Astrocyte of the spinal cord (primary cell): ENCODE data around the gene PRSS8.

Experiments
- DNase-seq: peaks from one replicate; pipeline ENCODE4 v3.0.0; 2011; ENCODE audit warnings: low read depth, low spot score
- H3K4me3 ChIP-seq: 2 replicates; pipeline ENCODE4 v1.5.1; 2011; ENCODE audit warnings: low read depth, mild to moderate bottlenecking, low read length, moderate library complexity
- in situ Hi-C: cut with HindIII; loops from 2 replicates; pipeline ENCODE4 v1.10.0; 2017; ENCODE audit warnings: low sequenced_read_pairs
- TF ChIP-seq, protein P1 (sequence below): IDR thresholded peaks from 2 replicates; pipeline ENCODE4 v1.5.1; 2012; ENCODE audit warnings: low read depth, mild to moderate bottlenecking, low read length, inconsistent platforms

Gene PRSS8

DNA sequence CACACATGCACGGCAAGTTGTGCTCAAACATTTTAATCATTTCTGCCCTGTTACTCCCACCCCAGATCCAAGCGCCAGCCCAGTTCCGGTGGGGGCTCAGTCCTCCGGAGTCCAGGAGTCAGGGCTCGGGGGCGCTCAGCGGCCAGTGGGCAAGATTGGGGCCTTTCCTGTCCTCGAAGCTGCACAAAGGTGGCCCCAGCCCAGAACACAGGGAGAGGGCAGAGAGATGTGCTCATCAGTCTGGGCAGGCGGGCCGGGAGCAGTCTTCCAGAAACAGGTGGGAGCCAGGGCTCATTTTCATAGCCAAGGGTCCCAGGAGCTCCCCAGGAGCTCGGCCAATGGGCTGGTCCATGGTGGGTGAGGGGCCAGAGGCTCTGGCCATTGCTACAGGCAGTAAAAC lies 4.1 kb downstream of the PRSS8 start:
- no peak overlapping the region for H3K4me3 ChIP-seq
- in situ Hi-C loops: no loop called here
- no peak for DNase-seq
- TF ChIP-seq, protein P1, sequence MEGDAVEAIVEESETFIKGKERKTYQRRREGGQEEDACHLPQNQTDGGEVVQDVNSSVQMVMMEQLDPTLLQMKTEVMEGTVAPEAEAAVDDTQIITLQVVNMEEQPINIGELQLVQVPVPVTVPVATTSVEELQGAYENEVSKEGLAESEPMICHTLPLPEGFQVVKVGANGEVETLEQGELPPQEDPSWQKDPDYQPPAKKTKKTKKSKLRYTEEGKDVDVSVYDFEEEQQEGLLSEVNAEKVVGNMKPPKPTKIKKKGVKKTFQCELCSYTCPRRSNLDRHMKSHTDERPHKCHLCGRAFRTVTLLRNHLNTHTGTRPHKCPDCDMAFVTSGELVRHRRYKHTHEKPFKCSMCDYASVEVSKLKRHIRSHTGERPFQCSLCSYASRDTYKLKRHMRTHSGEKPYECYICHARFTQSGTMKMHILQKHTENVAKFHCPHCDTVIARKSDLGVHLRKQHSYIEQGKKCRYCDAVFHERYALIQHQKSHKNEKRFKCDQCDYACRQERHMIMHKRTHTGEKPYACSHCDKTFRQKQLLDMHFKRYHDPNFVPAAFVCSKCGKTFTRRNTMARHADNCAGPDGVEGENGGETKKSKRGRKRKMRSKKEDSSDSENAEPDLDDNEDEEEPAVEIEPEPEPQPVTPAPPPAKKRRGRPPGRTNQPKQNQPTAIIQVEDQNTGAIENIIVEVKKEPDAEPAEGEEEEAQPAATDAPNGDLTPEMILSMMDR: no peak

GRCh38 chr16:31130899-31131298 lies 4.6 kb downstream of the PRSS8 start:
- H3K4me3 ChIP-seq: no peak overlapping the region
- TF ChIP-seq, protein P1: no peak
- in situ Hi-C loops: no loop called here
- no peak for DNase-seq

GRCh38 chr16:31130336-31130891 lies 5.1 kb downstream of the PRSS8 start:
- DNase-seq: no peak
- TF ChIP-seq, protein P1: no peak
- in situ Hi-C loops: no loop called here
- no peak overlapping the region for H3K4me3 ChIP-seq

DNA sequence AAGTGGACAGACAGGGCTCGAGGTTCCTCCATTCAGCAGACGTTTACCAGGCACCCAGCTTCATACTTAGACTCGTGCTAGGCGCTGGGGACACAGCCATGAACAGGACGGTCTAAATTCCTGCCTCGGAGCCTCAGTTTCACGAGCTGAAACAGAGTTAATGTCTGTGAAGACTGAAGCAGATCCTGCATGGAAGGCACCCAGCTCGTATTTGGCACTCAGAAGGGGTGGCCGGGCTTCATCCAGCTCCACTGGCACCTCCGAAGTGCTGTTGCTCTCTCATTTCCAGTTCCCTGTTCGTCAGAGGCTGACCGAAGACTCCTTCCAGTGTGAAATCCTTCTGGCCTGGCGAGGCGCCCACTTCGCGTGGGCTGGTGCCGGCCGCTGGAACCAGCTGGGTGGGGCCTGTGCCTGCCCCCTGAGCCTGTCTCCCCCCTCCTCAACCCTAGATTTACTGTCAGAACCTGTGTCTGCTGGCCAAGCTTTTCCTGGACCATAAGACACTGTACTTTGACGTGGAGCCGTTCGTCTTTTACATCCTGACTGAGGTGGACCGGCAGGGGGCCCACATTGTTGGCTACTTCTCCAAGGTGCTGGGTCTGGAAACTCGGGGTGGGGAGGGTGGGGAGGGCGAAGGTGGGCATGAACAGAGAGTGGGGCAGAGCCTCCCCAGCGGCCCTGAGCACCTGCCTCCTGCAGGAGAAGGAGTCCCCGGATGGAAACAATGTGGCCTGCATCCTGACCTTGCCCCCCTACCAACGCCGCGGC lies 5.8 kb downstream of the PRSS8 start:
- TF ChIP-seq, protein P1: no peak
- no peak for DNase-seq
- in situ Hi-C loops: no loop called here
- H3K4me3 ChIP-seq: no peak overlapping the region

GRCh38 chr16:31128711-31129567 lies 6.6 kb downstream of the PRSS8 start:
- TF ChIP-seq, protein P1: no peak
- in situ Hi-C loops: no loop called here
- DNase-seq: no peak
- H3K4me3 ChIP-seq: no peak overlapping the region

GRCh38 chr16:31127182-31127581 lies 8.3 kb downstream of the PRSS8 start:
- no peak for DNase-seq
- no peak overlapping the region for H3K4me3 ChIP-seq
- in situ Hi-C loops: no loop called here
- TF ChIP-seq, protein P1: no peak
